Peyer's patch (tissue), 4 donors: ENCODE data around the gene TSPAN7. TPM values are rescaled to one million over a fixed set of nuclear protein-coding genes. Genes with fewer than 3 reads are reported as not detected.

Experiments used
- DNase-seq, 3 donors: peaks; one replicate each; pipeline ENCODE4 v3.0.0-alpha.2; 2017 to 2019
- H3K27ac ChIP-seq, 4 donors: fragments of 200-600 bp; sonication (generic); one replicate each; pipeline ENCODE4 v1.5.1; 2016 to 2019
- H3K27me3 ChIP-seq, 2 donors: fragments of 200-600 bp; sonication (generic); one replicate each; pipeline ENCODE4 v1.5.1; 2019
- H3K36me3 ChIP-seq, 3 donors: fragments of 200-600 bp; sonication (generic); one replicate each; pipeline ENCODE4 v1.5.1; 2016 to 2019
- H3K4me1 ChIP-seq, 4 donors: fragments of 200-600 bp; sonication (generic); one replicate each; pipeline ENCODE4 v1.5.1; 2016 to 2019
- H3K4me3 ChIP-seq, 4 donors: fragments of 200-600 bp; sonication (generic); 1 replicate in 3 of 4; 2 replicates in 1 of 4; pipeline ENCODE4 v1.5.1; 2016 to 2019; ENCODE audit warnings: mild to moderate bottlenecking in 1 of 4
- H3K9me3 ChIP-seq, 4 donors: fragments of 200-600 bp; sonication (generic); one replicate each; pipeline ENCODE4 v1.5.1; 2016 to 2019; ENCODE audit warnings: mild to moderate bottlenecking in 1 of 4
- CTCF ChIP-seq, 6 experiments: fragments of 450-650 bp in 4 of 6; fragments of 200-600 bp in 2 of 6; sonication (generic) in 1 of 6; IDR thresholded peaks; one replicate each; pipeline ENCODE4 v1.5.1; 2017 to 2019; ENCODE audit warnings: antibody characterized with exemption in 6 of 6, mild to moderate bottlenecking in 3 of 6, moderate library complexity in 1 of 6
- POLR2A ChIP-seq, 2 donors: fragments of 450-650 bp; IDR thresholded peaks; one replicate each; pipeline ENCODE4 v1.5.1; 2017; ENCODE audit warnings: antibody characterized with exemption in 2 of 2, mild to moderate bottlenecking in 2 of 2, moderate library complexity in 2 of 2
- total RNA-seq, 4 donors: library from RNA; depleted of rRNA; stranded (reverse); fragments of >200 nt; gene quantifications; one replicate each; pipeline ENCODE4 v1.1.0, GENCODE V29; 2016

Gene TSPAN7
- total RNA-seq, 4 donors from 2014 or later, result 13.2 to 74.8 (median 44.1) TPM

- no peaks in the 10 kb centered on the region for H3K36me3 ChIP-seq
- no peak for DNase-seq
- peak overlapping the region; percentile 26 to 64 (median 44) for H3K4me3 ChIP-seq
- H3K27me3 ChIP-seq, result no peaks in the 10 kb centered on the region
- no peaks in the 10 kb centered on the region for H3K4me1 ChIP-seq
- peak overlapping the region in 2 of 4 donors; percentile 26 to 64 for H3K27ac ChIP-seq
- no peak for TF ChIP-seq CTCF (IDR thresholded peaks at IDR 0.05)
- no peak for TF ChIP-seq POLR2A (IDR thresholded peaks at IDR 0.05)
- no peaks in the 10 kb centered on the region for H3K9me3 ChIP-seq
Measured at GRCh38 chrX:38560776-38561125, 591 bp upstream of the TSPAN7 start.

GRCh38 chrX:38561951-38562719, 793 bp downstream of the TSPAN7 start:
- H3K27ac ChIP-seq, result peak overlapping the region in 3 of 4 donors; percentile 12 to 51 (median 38)
- TF ChIP-seq CTCF (IDR thresholded peaks at IDR 0.05) (no peak), POLR2A (IDR thresholded peaks at IDR 0.05) (no peak)
- no peaks in the 10 kb centered on the region for H3K4me1 ChIP-seq
- H3K36me3 ChIP-seq, result no peaks in the 10 kb centered on the region
- no peaks in the 10 kb centered on the region for H3K27me3 ChIP-seq
- peak overlapping the region; percentile 28 to 64 (median 44) for H3K4me3 ChIP-seq
- DNase-seq, result peak; percentile 17 to 52 (median 48)
- H3K9me3 ChIP-seq, result no peaks in the 10 kb centered on the region

GRCh38 chrX:38563030-38563429, 1.7 kb downstream of the TSPAN7 start:
- DNase-seq, result no peak

GRCh38 chrX:38570396-38570795, 9.1 kb downstream of the TSPAN7 start:
- TF ChIP-seq POLR2A (IDR thresholded peaks at IDR 0.05) (no peak), CTCF (IDR thresholded peaks at IDR 0.05) (no peak)
- no peaks in the 10 kb centered on the region for H3K4me1 ChIP-seq

More at GRCh38 chrX:38563030-38563429, 1.7 kb downstream of the TSPAN7 start:
- Histone ChIP-seq H3K4me3 (peak overlapping the region in 2 of 4 donors; percentile 56 to 64), H3K9me3 (no peaks in the 10 kb centered on the region), H3K4me1 (no peaks in the 10 kb centered on the region), H3K36me3 (no peaks in the 10 kb centered on the region), H3K27me3 (no peaks in the 10 kb centered on the region), H3K27ac (peak overlapping the region in 1 of 4 donors; percentile 51)
- TF ChIP-seq CTCF (IDR thresholded peaks at IDR 0.05) (no peak), POLR2A (IDR thresholded peaks at IDR 0.05) (no peak)

GRCh38 chrX:38571058-38571457, 9.7 kb downstream of the TSPAN7 start:
- Histone ChIP-seq H3K9me3 (no peaks in the 10 kb centered on the region), H3K4me1 (no peaks in the 10 kb centered on the region), H3K4me3 (no peak overlapping the region), H3K27me3 (no peaks in the 10 kb centered on the region), H3K36me3 (no peaks in the 10 kb centered on the region), H3K27ac (no peak overlapping the region)
- TF ChIP-seq CTCF (IDR thresholded peaks at IDR 0.05) (no peak), POLR2A (IDR thresholded peaks at IDR 0.05) (no peak)
- no peak for DNase-seq

More at GRCh38 chrX:38570396-38570795, 9.1 kb downstream of the TSPAN7 start:
- DNase-seq, result no peak
- H3K36me3 ChIP-seq, result no peaks in the 10 kb centered on the region
- no peak overlapping the region for H3K27ac ChIP-seq
- H3K27me3 ChIP-seq, result no peaks in the 10 kb centered on the region
- H3K4me3 ChIP-seq, result no peak overlapping the region
- no peaks in the 10 kb centered on the region for H3K9me3 ChIP-seq
